Mucosa of gallbladder (tissue), 1 donor: Measurements from ENCODE around the gene OR2T4. TPM values are rescaled to one million over a fixed set of nuclear protein-coding genes. Genes with fewer than 3 reads are reported as not detected.

ENCODE experiments used
- DNase-seq: peaks from one replicate; pipeline ENCODE4 v3.0.0-alpha.2; 2020; ENCODE audit warnings: low spot score
- total RNA-seq: library from RNA; stranded (reverse); gene quantifications from one replicate; pipeline ENCODE4 v1.2.1, GENCODE V29; 2021
- donor health status: DM: no; HTN: no; CAD: no.

Gene OR2T4
- not detected for total RNA-seq

GRCh38 chr1:248361121-248361715 is at the start of gene OR2T4:
Gene OR2T4, plus strand, starts transcription at chr1:248361665. Its CDS starts 0 bp downstream, at chr1:248361665.
- DNase-seq, result no peak

- no peak for DNase-seq
Observed at GRCh38 chr1:248316796-248317195, 44.7 kb upstream of the OR2T4 start.

- no peak for DNase-seq
Observed at GRCh38 chr1:248324468-248324867, 37.0 kb upstream of the OR2T4 start, which contains the start of gene OR2M7. Gene OR2M7, minus strand, starts transcription at chr1:248324568. Its CDS starts 0 bp downstream, at chr1:248324568.

GRCh38 chr1:248343451-248343850 is 18.0 kb upstream of the OR2T4 start:
- no peak for DNase-seq

- no peak for DNase-seq
Observed at GRCh38 chr1:248348475-248348874, 13.0 kb upstream of the OR2T4 start, which contains the start of gene OR14C36. Gene OR14C36, plus strand, starts transcription at chr1:248348775. Its CDS starts 0 bp downstream, at chr1:248348775.

- DNase-seq, result no peak
Observed at GRCh38 chr1:248359415-248359814, 2.0 kb upstream of the OR2T4 start.

GRCh38 chr1:248366609-248367008 is 5.1 kb downstream of the OR2T4 start:
- DNase-seq, result no peak

GRCh38 chr1:248372394-248372793 is 10.9 kb downstream of the OR2T4 start:
- no peak for DNase-seq

- DNase-seq, result no peak
Observed at GRCh38 chr1:248373761-248374160, 12.3 kb downstream of the OR2T4 start.

- no peak for DNase-seq
Observed at GRCh38 chr1:248375446-248375845, 14.0 kb downstream of the OR2T4 start, which contains the start of gene OR2T6. Gene OR2T6, plus strand, starts transcription at chr1:248375746. Its CDS starts 11,863 bp downstream, at chr1:248387609.

- DNase-seq, result no peak
Observed at GRCh38 chr1:248376916-248377315, 15.5 kb downstream of the OR2T4 start.

GRCh38 chr1:248380854-248381253 is 19.4 kb downstream of the OR2T4 start:
- DNase-seq, result no peak

GRCh38 chr1:248388426-248388825 is 27.0 kb downstream of the OR2T4 start:
- DNase-seq, result no peak

GRCh38 chr1:248393050-248393449 is 31.6 kb downstream of the OR2T4 start:
- DNase-seq, result no peak

- no peak for DNase-seq
Observed at GRCh38 chr1:248402748-248403147, 41.3 kb downstream of the OR2T4 start, which contains the start of gene OR2T1. Gene OR2T1, plus strand, starts transcription at chr1:248403048. Its CDS starts 3,100 bp downstream, at chr1:248406148.

GRCh38 chr1:248404024-248404423 is 42.6 kb downstream of the OR2T4 start:
- no peak for DNase-seq

- DNase-seq, result no peak
Observed at GRCh38 chr1:248406721-248407692, 45.5 kb downstream of the OR2T4 start.

Other genes starting within 250 kb of the OR2T4 start
- not detected for gene OR2M5, start 216.5 kb upstream of the OR2T4 start, total RNA-seq
- gene OR2M2, start 186.8 kb upstream of the OR2T4 start, total RNA-seq, result not detected
- gene OR2M3, start 164.4 kb upstream of the OR2T4 start, total RNA-seq, result not detected
- not detected for gene OR2M4, start 130.2 kb upstream of the OR2T4 start, total RNA-seq
- gene OR2T33, start 83.7 kb upstream of the OR2T4 start, total RNA-seq, result not detected
- not detected for gene OR2T12, start 58.2 kb upstream of the OR2T4 start, total RNA-seq
- gene OR2M7, start 37.1 kb upstream of the OR2T4 start, total RNA-seq, result not detected
- not detected for gene OR14C36, start 12.9 kb upstream of the OR2T4 start, total RNA-seq
- gene OR2T6, start 14.1 kb downstream of the OR2T4 start, total RNA-seq, result not detected
- gene OR2T1, start 41.4 kb downstream of the OR2T4 start, total RNA-seq, result not detected
- gene OR2T2, start 84.0 kb downstream of the OR2T4 start, total RNA-seq, result not detected
- gene OR2T3, start 111.7 kb downstream of the OR2T4 start, total RNA-seq, result not detected
- not detected for gene OR2T5, start 126.9 kb downstream of the OR2T4 start, total RNA-seq
- not detected for gene OR2G6, start 146.4 kb downstream of the OR2T4 start, total RNA-seq
- gene OR2T29, start 201.1 kb downstream of the OR2T4 start, total RNA-seq, result not detected
- not detected for gene OR2T34, start 213.1 kb downstream of the OR2T4 start, total RNA-seq
- gene OR2T10, start 236.0 kb downstream of the OR2T4 start, total RNA-seq, result not detected